Measurements from ENCODE around the gene XPO4. TPM values are rescaled to one million over a fixed set of nuclear protein-coding genes. Genes with fewer than 3 reads are reported as not detected.

The XPO4 gene
- total RNA-seq, 2 donors from 2014 or later, result 20.8 to 26.8 TPM

Other genes with a start within 250 kb of the XPO4 start
- under 1 TPM; 0.30 to 0.77 TPM for gene IL17D, start 199.0 kb downstream of the XPO4 start, total RNA-seq
- 10 to 100 TPM in 1 of 2 donors, 1 to 10 TPM in 1; 8.8 to 10.3 TPM for gene EEF1AKMT1, start 128.8 kb downstream of the XPO4 start, total RNA-seq
- 1 to 10 TPM; 6.8 to 7.2 TPM for gene LATS2, start 158.8 kb upstream of the XPO4 start, total RNA-seq
- 100 to 1,000 TPM; 255 to 274 TPM for gene SAP18, start 237.4 kb upstream of the XPO4 start, total RNA-seq

Data from activated T-cell treated with anti-CD3 and anti-CD28 coated beads, Interleukin-2, amount 50 U/mL, for 72 hours (primary cell).